Stomach (tissue), 4 donors: ENCODE results near the gene SLC9A2.

Experiments used
- POLR2AphosphoS5 ChIP-seq, 3 donors: sonication (generic); formaldehyde crosslinking; IDR thresholded peaks; one replicate each; pipeline ENCODE4 v1.6.1; 2016; ENCODE audit warnings: antibody characterized with exemption in 3 of 3
- TF ChIP-seq, protein P1 (sequence below), 7 experiments: fragments of 450-650 bp in 4 of 7; fragments of 200-600 bp in 3 of 7; sonication (generic) in 3 of 7; IDR thresholded peaks; one replicate each; pipeline ENCODE4 v1.5.1; 2016 to 2019; ENCODE audit warnings: antibody characterized with exemption in 7 of 7, control low read depth in 2 of 7, mild to moderate bottlenecking in 1 of 7

- no peak for TF ChIP-seq POLR2AphosphoS5 (IDR thresholded peaks at IDR 0.05)
- TF ChIP-seq, protein P1, sequence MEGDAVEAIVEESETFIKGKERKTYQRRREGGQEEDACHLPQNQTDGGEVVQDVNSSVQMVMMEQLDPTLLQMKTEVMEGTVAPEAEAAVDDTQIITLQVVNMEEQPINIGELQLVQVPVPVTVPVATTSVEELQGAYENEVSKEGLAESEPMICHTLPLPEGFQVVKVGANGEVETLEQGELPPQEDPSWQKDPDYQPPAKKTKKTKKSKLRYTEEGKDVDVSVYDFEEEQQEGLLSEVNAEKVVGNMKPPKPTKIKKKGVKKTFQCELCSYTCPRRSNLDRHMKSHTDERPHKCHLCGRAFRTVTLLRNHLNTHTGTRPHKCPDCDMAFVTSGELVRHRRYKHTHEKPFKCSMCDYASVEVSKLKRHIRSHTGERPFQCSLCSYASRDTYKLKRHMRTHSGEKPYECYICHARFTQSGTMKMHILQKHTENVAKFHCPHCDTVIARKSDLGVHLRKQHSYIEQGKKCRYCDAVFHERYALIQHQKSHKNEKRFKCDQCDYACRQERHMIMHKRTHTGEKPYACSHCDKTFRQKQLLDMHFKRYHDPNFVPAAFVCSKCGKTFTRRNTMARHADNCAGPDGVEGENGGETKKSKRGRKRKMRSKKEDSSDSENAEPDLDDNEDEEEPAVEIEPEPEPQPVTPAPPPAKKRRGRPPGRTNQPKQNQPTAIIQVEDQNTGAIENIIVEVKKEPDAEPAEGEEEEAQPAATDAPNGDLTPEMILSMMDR (IDR thresholded peaks at IDR 0.05): no peak
These were observed 79.2 kb downstream of the SLC9A2 start for GRCh38 chr2:102698369-102699111.
